ENCODE measurements around the gene MATK. TPM values are rescaled to one million over a fixed set of nuclear protein-coding genes. Genes with fewer than 3 reads are reported as not detected.
"Not testable (repeated sequence)": the region's sequence is repeated elsewhere in the genome, so short reads cannot be mapped to it uniquely, and the experiment has no call there.

The MATK gene
- polyA plus RNA-seq, 1 experiment: not detected

DNA sequence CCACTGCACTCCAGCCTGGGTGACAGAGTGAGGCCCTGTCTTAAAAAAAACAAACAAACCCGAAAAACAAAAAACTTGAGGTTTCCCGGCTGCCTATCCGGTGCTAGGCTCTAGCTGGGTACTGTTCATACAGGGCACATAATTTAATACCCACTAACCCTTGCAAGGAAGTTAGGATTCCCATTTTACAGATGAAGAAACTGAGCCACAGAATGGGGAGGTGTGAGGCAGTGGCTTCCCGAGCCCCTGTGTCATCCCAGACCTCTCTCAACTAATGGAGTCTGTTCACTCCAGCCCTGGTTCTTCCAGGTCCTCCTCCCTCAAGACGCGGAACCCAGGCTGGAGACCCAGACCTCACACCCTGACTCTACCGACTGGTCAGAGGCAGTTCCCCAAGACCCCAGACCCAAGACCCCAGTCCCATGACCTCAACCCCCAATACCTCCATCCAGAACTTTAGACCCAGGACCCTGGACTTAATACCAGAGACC, 25.3 kb downstream of the MATK start:
- peak overlapping the region; percentile 43 for H3K27ac ChIP-seq (ENCODE audit: low read depth, low read length)
- H3K4me3 ChIP-seq (ENCODE audit: low read depth, low read length): peak overlapping the region; percentile 99
- POLR2A ChIA-PET: no interaction called here
- no peak for DNase-seq (ENCODE audit: low read depth, low spot score)
- CTCF ChIA-PET: no interaction called here
- TF ChIP-seq, protein P1, sequence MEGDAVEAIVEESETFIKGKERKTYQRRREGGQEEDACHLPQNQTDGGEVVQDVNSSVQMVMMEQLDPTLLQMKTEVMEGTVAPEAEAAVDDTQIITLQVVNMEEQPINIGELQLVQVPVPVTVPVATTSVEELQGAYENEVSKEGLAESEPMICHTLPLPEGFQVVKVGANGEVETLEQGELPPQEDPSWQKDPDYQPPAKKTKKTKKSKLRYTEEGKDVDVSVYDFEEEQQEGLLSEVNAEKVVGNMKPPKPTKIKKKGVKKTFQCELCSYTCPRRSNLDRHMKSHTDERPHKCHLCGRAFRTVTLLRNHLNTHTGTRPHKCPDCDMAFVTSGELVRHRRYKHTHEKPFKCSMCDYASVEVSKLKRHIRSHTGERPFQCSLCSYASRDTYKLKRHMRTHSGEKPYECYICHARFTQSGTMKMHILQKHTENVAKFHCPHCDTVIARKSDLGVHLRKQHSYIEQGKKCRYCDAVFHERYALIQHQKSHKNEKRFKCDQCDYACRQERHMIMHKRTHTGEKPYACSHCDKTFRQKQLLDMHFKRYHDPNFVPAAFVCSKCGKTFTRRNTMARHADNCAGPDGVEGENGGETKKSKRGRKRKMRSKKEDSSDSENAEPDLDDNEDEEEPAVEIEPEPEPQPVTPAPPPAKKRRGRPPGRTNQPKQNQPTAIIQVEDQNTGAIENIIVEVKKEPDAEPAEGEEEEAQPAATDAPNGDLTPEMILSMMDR (IDR thresholded peaks at IDR 0.05; ENCODE audit: low read depth, low read length): no peak
- no peaks in the 10 kb centered on the region for H3K27me3 ChIP-seq (ENCODE audit: control insufficient read depth, insufficient read depth, low read length)
- H3K9me3 ChIP-seq (ENCODE audit: control insufficient read depth, insufficient read depth, low read length): no peaks in the 10 kb centered on the region; the same call in 1 of the 2 replicates

DNA sequence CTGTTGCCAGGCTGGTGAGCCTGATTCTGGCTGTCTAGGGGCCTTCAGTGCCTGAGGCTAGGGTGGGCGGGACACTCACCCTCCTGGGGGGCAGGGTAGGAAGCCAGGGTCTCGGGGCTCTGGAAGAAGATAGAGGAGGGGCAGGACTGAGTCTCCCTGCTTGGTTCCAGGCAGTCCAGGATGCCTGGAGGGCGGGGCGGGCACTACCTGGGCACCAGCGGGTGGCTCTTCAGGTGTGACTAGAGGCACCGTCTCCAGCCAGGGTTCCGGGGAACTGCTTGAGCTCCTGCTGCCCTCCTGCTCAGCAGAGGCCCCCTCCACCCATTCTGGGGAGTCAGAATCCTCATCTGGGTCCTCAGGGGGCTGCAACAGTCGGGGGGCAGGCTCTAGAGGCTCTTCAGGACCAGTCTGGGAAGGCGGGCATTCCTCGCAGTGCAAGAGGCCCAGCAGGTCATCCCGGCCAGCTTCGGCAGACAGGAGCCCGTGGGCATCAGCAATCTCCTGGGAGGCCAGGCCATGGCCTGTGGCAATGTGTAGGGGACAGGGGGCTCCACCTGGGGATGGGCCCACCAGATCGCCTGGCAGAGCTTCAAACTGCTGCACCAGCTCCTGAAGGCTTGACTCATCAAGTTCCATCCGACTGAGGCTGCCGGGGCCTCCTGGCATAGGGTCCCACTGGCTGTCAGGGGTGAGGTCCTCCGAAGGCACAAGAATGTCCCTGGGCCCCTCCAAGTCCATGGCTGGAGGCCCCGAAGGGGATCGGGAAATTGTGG, 26.5 kb downstream of the MATK start:
- H3K27ac ChIP-seq (ENCODE audit: low read depth, low read length): no peak overlapping the region
- POLR2A ChIA-PET: no interaction called here
- no peak for DNase-seq (ENCODE audit: low read depth, low spot score)
- H3K9me3 ChIP-seq (ENCODE audit: control insufficient read depth, insufficient read depth, low read length): no peaks in the 10 kb centered on the region; the same call in 1 of the 2 replicates
- TF ChIP-seq, protein P1 (IDR thresholded peaks at IDR 0.05; ENCODE audit: low read depth, low read length): no peak
- CTCF ChIA-PET: no interaction called here
- H3K27me3 ChIP-seq (ENCODE audit: control insufficient read depth, insufficient read depth, low read length): no peaks in the 10 kb centered on the region
- no peak overlapping the region for H3K4me3 ChIP-seq (ENCODE audit: low read depth, low read length)

DNA sequence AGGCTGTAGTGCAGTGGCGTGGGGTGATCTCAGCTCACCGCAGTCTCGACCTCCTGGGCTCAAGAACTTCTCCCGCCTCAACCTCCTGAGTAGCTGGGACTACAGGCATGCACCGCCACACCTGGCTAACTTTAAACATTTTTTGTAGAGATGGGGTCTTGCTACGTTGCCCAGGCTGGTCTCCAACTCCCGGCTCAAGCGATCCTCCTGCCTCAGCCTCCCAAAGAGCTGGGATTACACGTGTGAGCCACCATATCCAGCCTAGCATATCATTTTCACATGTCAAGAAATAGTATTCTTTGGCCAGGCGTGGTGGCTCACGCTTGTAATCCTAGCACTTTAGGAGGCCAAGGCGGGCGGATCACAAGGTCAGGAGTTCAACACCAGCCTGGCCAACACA, 27.9 kb downstream of the MATK start:
- CTCF ChIA-PET; POLR2A ChIA-PET; DNase-seq (ENCODE audit: low read depth, low spot score); H3K27me3 ChIP-seq (ENCODE audit: control insufficient read depth, insufficient read depth, low read length); H3K9me3 ChIP-seq (ENCODE audit: control insufficient read depth, insufficient read depth, low read length); H3K27ac ChIP-seq (ENCODE audit: low read depth, low read length); H3K4me3 ChIP-seq (ENCODE audit: low read depth, low read length): not testable (repeated sequence)

DNA sequence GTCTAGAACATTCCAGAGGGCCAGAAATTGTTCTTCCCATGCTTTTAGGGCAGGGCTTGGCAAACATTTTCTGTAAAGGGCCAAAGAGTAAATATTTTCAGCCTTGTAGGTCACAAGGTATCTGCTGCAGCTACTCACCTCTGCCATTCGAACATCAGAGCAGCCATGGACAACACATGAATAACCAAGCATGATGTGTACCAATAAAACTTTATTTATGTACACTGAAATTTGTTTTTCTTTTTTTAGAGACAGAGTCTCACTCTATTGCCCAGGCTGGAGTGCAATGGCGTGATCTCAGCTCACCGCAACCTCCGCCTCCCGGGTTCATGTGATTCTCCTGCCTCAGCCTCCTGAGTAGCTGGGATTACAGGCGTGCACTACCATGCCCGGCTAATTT, 28.5 kb downstream of the MATK start:
- POLR2A ChIA-PET; H3K9me3 ChIP-seq (ENCODE audit: control insufficient read depth, insufficient read depth, low read length); H3K27ac ChIP-seq (ENCODE audit: low read depth, low read length); H3K27me3 ChIP-seq (ENCODE audit: control insufficient read depth, insufficient read depth, low read length); CTCF ChIA-PET; DNase-seq (ENCODE audit: low read depth, low spot score); H3K4me3 ChIP-seq (ENCODE audit: low read depth, low read length): not testable (repeated sequence)

DNA sequence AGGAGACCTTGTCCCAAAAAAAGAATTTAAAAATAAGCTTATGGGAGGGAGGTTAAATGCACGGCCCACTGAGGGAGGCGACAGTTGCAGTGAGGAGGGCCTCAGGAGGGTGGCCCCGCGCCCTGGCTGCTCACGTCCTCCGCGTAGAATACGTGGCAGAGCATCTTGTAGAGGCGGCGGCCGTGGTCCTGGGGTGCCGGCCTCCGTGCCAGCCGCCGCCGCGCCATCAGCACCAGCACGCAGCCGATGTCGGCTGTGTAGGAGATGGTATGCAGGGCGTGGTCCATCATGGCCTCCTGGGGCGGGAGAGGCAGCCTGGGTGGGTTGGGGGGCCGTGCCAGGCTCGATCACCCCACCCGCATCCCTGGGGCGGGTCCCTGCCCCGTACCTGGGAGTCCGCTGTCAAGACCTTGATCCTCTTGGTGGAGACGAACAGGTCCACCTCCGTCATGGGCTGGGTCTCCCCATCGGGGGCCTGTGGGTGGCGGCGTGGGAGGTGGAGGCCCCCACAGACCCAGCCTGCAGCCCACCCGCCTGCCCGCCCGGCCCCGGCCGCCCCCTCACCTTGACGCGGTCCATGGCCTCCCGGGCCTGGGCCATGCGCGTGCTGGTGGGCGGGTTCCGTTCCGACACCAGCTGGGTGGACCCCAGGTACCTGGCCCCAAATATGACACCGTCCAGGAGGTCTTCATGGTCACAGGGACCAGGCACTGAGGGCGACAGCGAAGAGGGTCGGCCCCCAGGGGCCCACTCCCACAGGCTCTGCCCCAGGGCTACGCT, 32.4 kb downstream of the MATK start:
- TF ChIP-seq, protein P1 (IDR thresholded peaks at IDR 0.05; ENCODE audit: low read depth, low read length): no peak
- Histone ChIP-seq H3K9me3 (ENCODE audit: control insufficient read depth, insufficient read depth, low read length) (peaks cover 4% of the 10 kb centered on the region; the same call in 1 of the 2 replicates), H3K27me3 (ENCODE audit: control insufficient read depth, insufficient read depth, low read length) (no peaks in the 10 kb centered on the region), H3K4me3 (ENCODE audit: low read depth, low read length) (no peak overlapping the region), H3K27ac (ENCODE audit: low read depth, low read length) (no peak overlapping the region)
- DNase-seq (ENCODE audit: low read depth, low spot score): no peak
- ChIA-PET POLR2A (no interaction called here), CTCF (no interaction called here)

DNA sequence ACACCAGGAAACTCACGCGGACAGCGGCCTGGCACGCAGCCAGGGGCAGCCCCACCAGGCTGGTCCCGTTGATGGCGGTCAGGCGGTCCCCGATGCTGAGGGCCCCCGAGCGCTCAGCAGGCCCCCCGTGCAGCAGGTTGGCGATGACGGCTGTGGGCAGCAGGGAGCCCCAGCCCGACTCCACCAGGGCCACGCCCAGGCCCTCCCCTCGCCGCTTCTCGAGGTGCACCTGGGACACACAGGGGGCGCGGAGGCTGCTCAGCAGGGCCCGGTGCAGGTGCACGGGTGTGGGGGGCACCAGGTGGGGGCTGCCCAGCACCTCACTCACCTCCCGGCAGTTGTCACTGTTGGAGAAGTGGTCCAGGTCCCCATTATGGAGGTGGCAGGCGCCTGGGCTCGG, 33.7 kb downstream of the MATK start:
- Histone ChIP-seq H3K27me3 (ENCODE audit: control insufficient read depth, insufficient read depth, low read length) (no peaks in the 10 kb centered on the region), H3K9me3 (ENCODE audit: control insufficient read depth, insufficient read depth, low read length) (peaks cover 4% of the 10 kb centered on the region; the same call in 1 of the 2 replicates), H3K27ac (ENCODE audit: low read depth, low read length) (no peak overlapping the region), H3K4me3 (ENCODE audit: low read depth, low read length) (no peak overlapping the region)
- DNase-seq (ENCODE audit: low read depth, low spot score): no peak
- CTCF ChIA-PET: interaction anchor here (0.6 kb wide), 1 partner anchor 528 kb away, joined by 3 read pairs; no protein-coding TSS in a partner anchor
- POLR2A ChIA-PET: no interaction called here
- TF ChIP-seq, protein P1 (IDR thresholded peaks at IDR 0.05; ENCODE audit: low read depth, low read length): no peak

Measured in AG04450 (cell line).